ENCODE results near the gene TNFRSF8.

Gene TNFRSF8

GRCh38 chr1:12171206-12172041, 108.3 kb downstream of the TNFRSF8 start:
- no peak for TF ChIP-seq JUND (IDR thresholded peaks at IDR 0.05; ENCODE audit: low read depth)
- in situ Hi-C loops (cut with HindIII; ENCODE audit: low pct_unique_long_range_greater_than_20kb, low sequenced_read_pairs), result no loop called here
- no peak for DNase-seq (ENCODE audit: low read depth in 1 of 2, low spot score in 1 of 2)

- DNase-seq (ENCODE audit: low read depth in 1 of 2, low spot score in 1 of 2), result no peak
- in situ Hi-C loops (cut with HindIII; ENCODE audit: low pct_unique_long_range_greater_than_20kb, low sequenced_read_pairs), result no loop called here
- TF ChIP-seq JUND (IDR thresholded peaks at IDR 0.05; ENCODE audit: low read depth), result no peak
Observed at GRCh38 chr1:12172042-12172851, 109.1 kb downstream of the TNFRSF8 start.

GRCh38 chr1:12173041-12173509, 110.0 kb downstream of the TNFRSF8 start:
- TF ChIP-seq JUND (IDR thresholded peaks at IDR 0.05; ENCODE audit: low read depth), result no peak
- in situ Hi-C loops (cut with HindIII; ENCODE audit: low pct_unique_long_range_greater_than_20kb, low sequenced_read_pairs), result no loop called here
- DNase-seq (ENCODE audit: low read depth in 1 of 2, low spot score in 1 of 2), result no peak

- DNase-seq (ENCODE audit: low read depth in 1 of 2, low spot score in 1 of 2), result no peak
- in situ Hi-C loops (cut with HindIII; ENCODE audit: low pct_unique_long_range_greater_than_20kb, low sequenced_read_pairs), result no loop called here
- no peak for TF ChIP-seq JUND (IDR thresholded peaks at IDR 0.05; ENCODE audit: low read depth)
Observed at GRCh38 chr1:12173631-12174121, 110.6 kb downstream of the TNFRSF8 start.

GRCh38 chr1:12174924-12175810, 112.1 kb downstream of the TNFRSF8 start:
- in situ Hi-C loops (cut with HindIII; ENCODE audit: low pct_unique_long_range_greater_than_20kb, low sequenced_read_pairs), result no loop called here
- DNase-seq (ENCODE audit: low read depth in 1 of 2, low spot score in 1 of 2), result no peak
- no peak for TF ChIP-seq JUND (IDR thresholded peaks at IDR 0.05; ENCODE audit: low read depth)

GRCh38 chr1:12176298-12177118, 113.4 kb downstream of the TNFRSF8 start:
- TF ChIP-seq JUND (IDR thresholded peaks at IDR 0.05; ENCODE audit: low read depth), result no peak
- DNase-seq (ENCODE audit: low read depth in 1 of 2, low spot score in 1 of 2), result no peak
- in situ Hi-C loops (cut with HindIII; ENCODE audit: low pct_unique_long_range_greater_than_20kb, low sequenced_read_pairs), result no loop called here

GRCh38 chr1:12177156-12177998, 114.3 kb downstream of the TNFRSF8 start:
- in situ Hi-C loops (cut with HindIII; ENCODE audit: low pct_unique_long_range_greater_than_20kb, low sequenced_read_pairs), result no loop called here
- DNase-seq (ENCODE audit: low read depth in 1 of 2, low spot score in 1 of 2), result no peak

GRCh38 chr1:12177999-12178441, 114.9 kb downstream of the TNFRSF8 start:
- in situ Hi-C loops (cut with HindIII; ENCODE audit: low pct_unique_long_range_greater_than_20kb, low sequenced_read_pairs), result no loop called here
- TF ChIP-seq JUND (IDR thresholded peaks at IDR 0.05; ENCODE audit: low read depth), result no peak
- no peak for DNase-seq (ENCODE audit: low read depth in 1 of 2, low spot score in 1 of 2)

More at GRCh38 chr1:12177156-12177998, 114.3 kb downstream of the TNFRSF8 start:
- TF ChIP-seq JUND (IDR thresholded peaks at IDR 0.05; ENCODE audit: low read depth), result no peak

- no peak for TF ChIP-seq JUND (IDR thresholded peaks at IDR 0.05; ENCODE audit: low read depth)
- in situ Hi-C loops (cut with HindIII; ENCODE audit: low pct_unique_long_range_greater_than_20kb, low sequenced_read_pairs), result no loop called here
- no peak for DNase-seq (ENCODE audit: low read depth in 1 of 2, low spot score in 1 of 2)
Observed at GRCh38 chr1:12178511-12178910, 115.4 kb downstream of the TNFRSF8 start.

GRCh38 chr1:12179111-12179519, 116.0 kb downstream of the TNFRSF8 start:
- no peak for DNase-seq (ENCODE audit: low read depth in 1 of 2, low spot score in 1 of 2)
- in situ Hi-C loops (cut with HindIII; ENCODE audit: low pct_unique_long_range_greater_than_20kb, low sequenced_read_pairs), result no loop called here
- no peak for TF ChIP-seq JUND (IDR thresholded peaks at IDR 0.05; ENCODE audit: low read depth)
